LoVo (cell line): ENCODE measurements around the gene ADAMTS2.
"Not testable (repeated sequence)": the region's sequence is repeated elsewhere in the genome, so short reads cannot be mapped to it uniquely, and the experiment has no call there.

Experiments
- DNase-seq: peaks from one replicate; pipeline ENCODE4 v3.0.0-alpha.2; 2016; ENCODE audit warnings: low spot score

The ADAMTS2 gene

DNA sequence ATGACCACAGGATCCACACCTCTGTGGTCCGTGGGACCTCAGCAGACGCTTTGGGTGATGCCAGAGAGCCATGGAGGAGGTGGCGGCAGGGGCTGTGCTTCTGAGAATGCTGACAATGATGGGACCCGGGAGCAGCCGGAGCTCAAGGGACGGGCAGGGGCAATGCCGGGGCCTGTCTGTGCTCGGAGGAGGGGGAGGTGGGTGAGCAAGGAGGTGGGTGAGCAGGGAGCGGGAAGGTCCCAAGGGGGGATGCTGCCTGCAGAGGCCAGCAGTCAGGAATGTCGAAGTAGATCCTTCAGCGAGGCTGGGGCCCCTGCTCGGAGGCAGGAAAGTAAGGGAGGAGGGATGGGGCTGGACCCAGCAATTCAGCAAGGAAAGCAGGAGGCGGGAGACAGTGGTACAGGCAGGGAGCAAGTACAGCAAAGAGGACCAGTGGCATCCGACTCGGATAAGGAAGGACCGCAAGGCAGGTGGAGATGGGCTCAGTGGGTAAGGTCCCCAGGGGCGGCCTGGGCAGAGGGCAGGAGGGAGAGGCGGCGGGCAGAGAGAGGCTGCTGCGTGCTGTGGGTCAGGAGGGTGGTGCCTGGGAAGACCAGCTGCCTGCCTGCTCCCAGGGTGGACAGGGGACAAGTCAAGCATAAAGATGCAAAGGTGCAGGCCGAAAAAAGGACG is 49.0 kb downstream of the ADAMTS2 start:
- DNase-seq, result no peak

- no peak for DNase-seq
These were observed 49.5 kb downstream of the ADAMTS2 start for GRCh38 chr5:179295778-179296149.

DNA sequence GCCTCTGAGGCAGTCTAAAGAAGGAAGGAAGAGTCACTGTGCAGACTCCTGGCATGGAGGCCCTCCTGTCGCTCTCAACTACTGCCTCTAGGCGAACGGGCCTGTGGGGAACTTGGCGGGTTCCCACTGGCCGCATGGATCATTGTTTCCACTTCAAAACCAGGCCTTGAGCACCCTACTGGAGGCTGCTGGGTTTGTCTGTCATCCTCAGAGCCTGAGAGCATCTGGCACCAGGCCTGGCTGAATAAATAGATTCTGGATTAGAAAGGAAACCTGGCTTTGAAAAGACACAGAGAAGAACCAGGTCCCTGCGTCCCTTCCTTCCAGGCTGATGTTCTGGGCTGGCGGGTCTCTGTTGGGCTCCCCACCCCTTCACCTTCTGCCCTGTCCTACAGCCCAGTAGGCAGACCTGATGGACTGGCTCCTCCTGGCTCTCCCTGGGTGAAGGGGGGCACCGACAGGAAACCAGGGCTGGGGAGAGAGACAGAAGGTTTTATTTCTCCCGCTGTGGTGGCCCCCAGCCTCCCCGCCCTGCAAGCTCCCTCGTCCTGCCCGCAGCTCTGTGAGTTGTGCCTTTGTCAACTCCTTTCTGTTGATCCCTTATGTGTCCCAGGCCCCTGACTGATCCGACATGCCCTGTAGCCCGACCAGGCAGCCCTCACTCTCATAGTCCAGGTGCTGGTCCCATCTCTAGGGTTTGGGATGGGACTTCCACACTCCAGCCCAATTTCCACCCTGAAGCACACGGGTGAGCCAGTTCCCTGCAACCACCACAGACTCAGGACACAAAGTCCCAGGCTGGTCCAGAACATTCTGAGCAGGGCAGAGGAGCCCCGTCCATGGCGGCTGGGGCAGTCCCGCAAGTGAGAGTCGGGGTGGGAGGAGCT is 50.1 kb downstream of the ADAMTS2 start:
- DNase-seq, result no peak

DNA sequence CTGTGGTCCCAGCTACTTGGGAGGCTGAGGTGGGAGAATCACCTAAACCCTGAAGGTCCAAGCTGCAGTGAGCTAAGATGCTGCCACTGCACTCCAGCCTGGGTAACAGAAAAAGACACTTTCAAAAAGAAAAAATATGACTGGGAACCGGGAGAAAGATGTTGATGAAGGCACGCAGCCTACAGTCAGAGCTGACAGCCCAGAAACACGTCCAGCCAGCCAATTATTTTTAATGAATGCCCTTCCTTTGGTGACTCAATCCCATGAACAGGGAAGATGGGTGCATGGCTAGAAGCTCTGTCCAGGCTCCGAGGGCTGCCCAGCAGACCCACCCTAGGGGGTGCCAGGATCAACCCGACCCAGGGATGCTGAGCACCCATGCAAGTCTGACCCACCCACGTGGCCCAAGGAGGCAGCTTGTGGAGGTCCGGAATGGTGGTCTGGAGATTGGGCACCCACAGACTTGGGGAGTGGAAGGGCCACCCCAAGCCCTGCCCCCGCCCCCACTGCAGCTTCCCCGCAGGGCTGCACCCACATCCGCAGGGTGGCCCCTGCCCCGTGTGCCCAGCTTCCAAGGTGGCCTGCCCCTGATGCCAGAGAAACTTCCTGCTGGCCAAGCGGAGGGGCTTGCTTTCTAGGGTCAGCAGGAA is 51.0 kb downstream of the ADAMTS2 start:
- no peak for DNase-seq

DNA sequence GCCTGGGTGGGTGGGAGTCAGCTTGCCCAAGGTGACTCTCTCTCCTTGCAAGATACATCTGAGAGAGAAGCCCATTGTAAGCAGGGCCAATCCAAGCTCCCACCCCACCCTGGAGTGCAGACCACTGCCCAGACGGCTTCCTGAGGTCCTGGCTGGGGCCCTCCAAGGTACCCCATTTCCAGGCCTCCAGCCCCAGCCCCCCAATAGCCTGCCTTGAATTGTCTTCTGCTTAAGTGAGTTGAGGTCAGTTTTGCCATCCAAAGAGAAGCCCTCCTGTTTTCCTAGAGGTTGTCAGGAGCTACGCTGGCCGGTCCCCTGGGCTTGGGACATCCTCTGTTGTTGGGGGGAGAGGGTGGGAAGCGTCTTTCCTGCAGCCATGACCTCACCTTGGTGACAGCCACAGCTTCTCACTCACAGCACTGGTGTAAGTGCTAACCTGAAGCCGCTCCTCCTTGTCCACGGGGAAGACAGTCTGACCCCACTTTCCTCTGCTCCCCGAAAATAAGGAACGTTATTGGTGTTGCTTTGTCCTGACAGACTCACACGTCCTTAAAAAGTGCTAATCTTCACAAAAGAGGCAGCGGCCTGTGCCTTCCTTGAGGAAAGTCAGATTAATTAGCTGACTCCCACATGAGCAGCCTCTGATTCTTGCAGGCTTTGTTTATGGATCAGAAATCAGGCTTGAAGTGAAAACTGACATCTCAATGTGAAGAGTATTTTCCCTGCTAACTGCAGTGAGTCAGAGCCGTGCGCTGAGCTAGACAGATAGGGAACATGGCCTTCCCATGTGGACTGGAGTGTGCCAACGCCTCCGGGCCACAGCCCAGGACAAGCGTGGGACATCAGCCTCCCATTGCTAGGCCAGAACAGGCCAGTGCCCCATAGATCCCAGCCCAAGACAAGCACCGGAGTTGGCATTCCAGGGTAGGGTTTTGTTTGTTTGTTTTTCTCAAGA is 52.3 kb downstream of the ADAMTS2 start:
- no peak for DNase-seq

GRCh38 chr5:179292202-179292601 is 53.1 kb downstream of the ADAMTS2 start:
- DNase-seq, result no peak

- DNase-seq, result no peak
These were observed 54.4 kb downstream of the ADAMTS2 start for GRCh38 chr5:179290681-179291540.

DNA sequence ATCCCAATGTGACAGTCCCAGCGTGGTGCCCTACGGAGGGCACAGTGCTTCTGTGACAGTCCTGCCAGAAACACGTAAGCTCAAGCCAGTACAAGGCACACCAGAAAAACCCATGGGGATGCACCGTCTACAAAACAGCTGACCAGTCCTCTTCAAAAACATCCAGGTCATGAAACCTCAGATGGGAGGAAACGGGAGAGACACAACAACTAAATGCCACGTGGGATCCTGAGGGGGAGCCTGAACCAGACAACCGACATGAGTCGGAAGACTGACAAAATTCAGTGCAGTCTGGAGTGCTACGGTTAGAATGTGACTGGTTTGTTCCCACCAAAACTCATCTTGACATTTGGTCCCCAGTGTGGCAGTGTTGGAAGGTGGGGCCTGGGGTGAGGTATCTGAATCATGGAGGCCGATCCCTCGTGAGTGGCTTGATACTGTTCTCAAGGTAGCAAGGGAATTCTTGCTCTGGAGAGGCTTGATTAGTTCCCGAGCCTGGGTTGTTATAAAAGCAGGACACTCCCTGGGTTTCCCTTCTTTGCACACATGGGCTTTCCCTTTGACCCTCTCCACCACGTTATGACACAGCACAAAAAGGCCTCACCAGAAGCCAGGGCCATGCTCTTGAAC is 55.4 kb downstream of the ADAMTS2 start:
- DNase-seq, result no peak

DNA sequence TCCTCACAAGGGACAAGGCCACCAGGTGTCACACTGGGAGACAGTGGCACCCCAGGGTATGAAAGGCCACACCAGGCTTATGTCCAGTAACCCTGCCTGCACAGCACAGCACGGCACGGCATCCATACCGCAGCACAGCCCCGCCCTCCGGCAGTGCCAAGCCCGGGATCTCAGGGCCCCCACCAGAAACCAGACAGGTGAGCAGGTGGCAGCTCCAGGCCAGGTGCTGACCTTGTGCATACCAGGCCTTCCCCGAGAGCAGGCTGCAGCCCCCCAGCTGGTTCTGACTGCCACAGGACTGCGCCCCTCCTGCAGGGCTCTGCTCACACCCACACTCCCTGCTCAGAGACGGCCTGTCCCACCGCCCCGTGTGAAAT is 56.5 kb downstream of the ADAMTS2 start:
- no peak for DNase-seq

GRCh38 chr5:179288101-179288808 is 57.0 kb downstream of the ADAMTS2 start:
- no peak for DNase-seq

GRCh38 chr5:179287631-179288030 is 57.6 kb downstream of the ADAMTS2 start:
- DNase-seq, result no peak

- no peak for DNase-seq
These were observed 58.2 kb downstream of the ADAMTS2 start for GRCh38 chr5:179287071-179287470.

DNA sequence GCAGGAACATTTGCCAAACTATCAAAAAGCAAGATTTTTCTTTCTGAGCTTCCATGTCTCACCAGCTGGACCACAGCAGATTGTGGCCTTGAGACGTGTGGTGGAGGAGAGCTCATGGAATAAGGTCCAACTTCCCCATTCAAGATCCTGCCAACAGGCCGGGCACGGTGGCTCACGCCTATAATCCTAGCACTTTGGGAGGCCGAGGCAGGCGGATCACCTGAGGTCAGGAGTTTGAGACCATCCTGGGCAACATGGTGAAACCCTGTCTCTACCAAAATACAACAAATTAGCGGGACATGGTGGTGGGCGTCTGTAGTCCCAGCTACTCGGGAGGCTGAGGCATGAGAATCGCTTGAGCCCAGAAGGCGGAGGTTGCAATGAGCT is 59.5 kb downstream of the ADAMTS2 start:
- DNase-seq, result not testable (repeated sequence)

DNA sequence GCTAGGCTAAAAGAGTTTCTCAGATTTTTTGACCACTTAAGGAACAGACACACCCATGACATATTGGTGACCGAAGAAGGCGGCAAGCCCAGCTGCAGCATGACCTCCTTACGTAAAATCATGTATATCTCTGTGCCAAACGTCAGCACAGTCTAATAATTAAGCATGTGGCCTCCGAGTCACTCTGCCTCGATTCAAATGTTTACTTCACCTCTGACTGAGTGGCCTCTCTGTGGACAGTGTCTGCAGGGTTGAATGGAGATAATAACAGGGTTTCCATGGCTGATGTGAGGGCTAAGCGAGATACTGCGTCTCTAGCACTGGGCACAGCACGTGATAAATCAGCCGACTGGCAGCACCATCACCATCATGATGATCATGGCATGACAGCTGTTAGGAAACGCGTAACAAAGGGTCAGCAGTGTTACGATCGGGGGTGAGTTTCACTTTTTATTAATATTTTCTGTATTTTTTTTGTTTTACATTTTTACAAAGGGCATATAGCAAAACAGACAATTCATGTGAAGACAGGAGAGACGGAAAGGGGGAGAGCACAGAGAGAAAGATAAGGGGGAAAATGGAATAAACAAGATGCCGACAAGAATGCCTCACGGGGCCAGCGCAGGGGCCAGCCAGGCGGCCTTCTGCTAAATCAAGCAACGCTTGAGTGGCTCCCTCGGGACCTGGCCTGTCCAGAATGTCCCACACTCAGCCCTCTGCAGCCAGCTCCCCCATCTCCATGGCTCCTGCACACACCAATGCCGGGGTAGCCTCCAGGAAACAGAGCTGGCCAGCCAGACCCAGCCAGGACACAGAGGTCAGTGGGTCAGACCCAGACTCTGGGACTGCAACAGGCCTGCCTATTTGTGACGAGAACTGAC is 60.3 kb downstream of the ADAMTS2 start:
- no peak for DNase-seq

DNA sequence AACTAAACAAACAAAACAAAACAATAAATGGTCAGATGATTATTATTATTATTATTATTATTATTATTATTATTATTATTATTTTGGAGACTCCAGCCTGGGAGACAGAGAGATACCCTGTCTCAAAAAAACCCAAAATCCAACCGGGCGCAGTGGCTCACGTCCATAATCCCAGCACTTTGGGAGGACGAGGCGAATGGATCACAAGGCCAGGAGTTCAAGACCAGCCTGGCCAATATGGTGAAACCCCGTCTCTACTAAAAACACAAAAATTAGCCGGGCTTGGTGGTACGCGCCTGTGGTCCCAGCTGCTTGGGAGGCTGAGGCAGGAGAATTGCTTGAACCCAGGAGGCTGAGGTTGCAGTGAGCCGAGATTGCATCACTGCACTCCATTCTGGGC is 61.4 kb downstream of the ADAMTS2 start:
- DNase-seq, result not testable (repeated sequence)

DNA sequence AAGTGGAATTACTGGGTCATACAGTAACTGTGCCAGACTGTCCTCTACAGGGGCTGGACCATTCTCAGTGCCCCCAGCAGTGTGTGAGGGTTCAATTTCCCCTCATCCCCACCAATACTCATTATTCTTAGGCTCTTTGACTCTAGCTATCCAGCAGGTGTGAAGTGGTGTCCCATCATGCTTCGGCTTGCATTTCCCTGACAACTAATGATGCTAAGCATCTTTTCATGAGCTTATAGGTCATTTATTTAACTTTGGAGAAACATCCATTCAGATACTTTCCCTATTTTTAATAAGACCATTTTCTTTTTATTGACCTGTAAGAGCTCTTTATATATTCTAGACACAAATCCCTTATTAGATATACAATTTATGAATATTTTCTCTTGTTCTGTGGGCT is 63.6 kb downstream of the ADAMTS2 start:
- no peak for DNase-seq

- no peak for DNase-seq
These were observed 65.2 kb downstream of the ADAMTS2 start for GRCh38 chr5:179280095-179280490.

DNA sequence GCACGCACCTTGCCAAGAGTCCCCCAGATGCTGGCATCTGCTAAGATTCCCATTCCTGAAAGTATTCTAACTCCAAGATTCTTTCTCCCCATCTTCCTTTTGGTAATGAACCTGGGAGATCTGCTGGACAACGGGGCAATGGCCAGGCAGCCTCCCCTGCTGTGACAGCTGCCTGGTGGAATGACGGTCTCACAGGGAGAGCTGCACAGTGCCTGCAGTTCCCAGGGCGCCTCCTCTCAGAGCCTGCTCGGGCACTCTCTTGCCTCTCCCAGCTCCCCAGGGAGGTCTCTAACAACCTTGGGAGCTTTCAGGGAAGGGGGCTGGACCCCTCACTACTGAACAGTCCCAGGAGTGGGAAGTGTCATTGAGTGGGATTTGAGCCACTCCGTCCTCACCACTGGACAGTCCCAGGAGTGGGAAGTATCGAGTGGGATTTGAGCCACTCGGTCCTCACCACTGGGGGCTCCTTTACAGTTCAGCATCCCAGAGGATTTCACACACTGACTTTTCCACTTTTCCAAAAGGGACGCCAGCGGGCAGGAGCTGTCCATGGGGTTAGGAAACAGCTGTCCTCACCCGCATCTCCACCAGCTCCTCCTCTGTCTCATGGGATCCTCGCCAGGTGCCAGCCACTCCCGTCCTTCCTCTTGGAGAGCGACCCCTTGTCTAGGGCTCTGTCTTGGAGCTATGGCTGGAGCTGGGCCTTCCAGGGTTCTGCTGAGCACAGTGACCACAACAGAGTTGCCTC is 65.7 kb downstream of the ADAMTS2 start:
- DNase-seq, result no peak
